ENCODE measurements around the gene KRT33B. TPM values are rescaled to one million over a fixed set of nuclear protein-coding genes. Genes with fewer than 3 reads are reported as not detected.
"Not testable (repeated sequence)": the region's sequence is repeated elsewhere in the genome, so short reads cannot be mapped to it uniquely, and the experiment has no call there.

KRT33B gene
- total RNA-seq, 4 donors from 2014 or later: not detected

DNA sequence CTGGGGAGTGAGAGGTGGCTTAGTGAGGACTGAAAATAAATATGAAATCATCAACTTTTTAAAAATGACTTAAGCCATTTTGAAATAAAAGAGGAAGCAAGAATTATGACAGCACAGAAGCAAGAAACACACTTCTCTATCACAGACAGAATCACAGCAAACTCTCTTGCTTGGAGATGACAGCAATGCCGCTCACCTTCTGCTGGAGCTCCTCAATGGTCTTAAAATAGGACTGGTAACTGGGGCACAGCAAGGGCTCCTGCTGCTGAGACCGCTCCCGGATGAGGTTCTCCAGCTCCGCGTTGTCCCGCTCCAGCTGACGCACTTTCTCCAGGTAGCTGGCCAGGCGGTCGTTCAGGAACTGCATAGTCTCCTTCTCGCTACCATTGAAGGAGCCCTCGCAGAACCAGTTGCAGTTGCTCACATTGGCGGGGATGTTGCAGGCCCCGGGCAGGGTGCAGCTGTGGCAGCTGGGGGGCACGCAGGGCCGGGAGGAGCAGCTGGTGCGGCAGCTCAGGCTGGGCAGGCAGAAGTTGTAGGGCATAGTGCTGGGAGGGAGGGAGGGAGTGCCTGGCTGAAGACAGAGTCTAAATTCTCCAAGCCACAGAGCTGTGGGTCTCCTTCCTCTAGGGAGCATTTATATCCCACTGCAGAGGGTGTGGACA lies 27.5 kb upstream of the KRT33B start, which contains the start of gene KRT31:
TSS of gene KRT31 (minus strand) at position 613 of the 665 bp plus-strand sequence. CDS start at position 544, 69 bp downstream.
- Histone ChIP-seq H3K4me3 (no peak within 1 kb of the TSS), H3K4me1 (no peaks in the 10 kb centered on the region), H3K27ac (no peak within 1 kb of the TSS), H3K27me3 (no peaks in the 10 kb centered on the region), H3K9me3 (no peaks in the 10 kb centered on the region), H3K36me3 (no peaks in the 10 kb centered on the region)
- TF ChIP-seq, protein P1, sequence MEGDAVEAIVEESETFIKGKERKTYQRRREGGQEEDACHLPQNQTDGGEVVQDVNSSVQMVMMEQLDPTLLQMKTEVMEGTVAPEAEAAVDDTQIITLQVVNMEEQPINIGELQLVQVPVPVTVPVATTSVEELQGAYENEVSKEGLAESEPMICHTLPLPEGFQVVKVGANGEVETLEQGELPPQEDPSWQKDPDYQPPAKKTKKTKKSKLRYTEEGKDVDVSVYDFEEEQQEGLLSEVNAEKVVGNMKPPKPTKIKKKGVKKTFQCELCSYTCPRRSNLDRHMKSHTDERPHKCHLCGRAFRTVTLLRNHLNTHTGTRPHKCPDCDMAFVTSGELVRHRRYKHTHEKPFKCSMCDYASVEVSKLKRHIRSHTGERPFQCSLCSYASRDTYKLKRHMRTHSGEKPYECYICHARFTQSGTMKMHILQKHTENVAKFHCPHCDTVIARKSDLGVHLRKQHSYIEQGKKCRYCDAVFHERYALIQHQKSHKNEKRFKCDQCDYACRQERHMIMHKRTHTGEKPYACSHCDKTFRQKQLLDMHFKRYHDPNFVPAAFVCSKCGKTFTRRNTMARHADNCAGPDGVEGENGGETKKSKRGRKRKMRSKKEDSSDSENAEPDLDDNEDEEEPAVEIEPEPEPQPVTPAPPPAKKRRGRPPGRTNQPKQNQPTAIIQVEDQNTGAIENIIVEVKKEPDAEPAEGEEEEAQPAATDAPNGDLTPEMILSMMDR (IDR thresholded peaks at IDR 0.05): no peak
- no peak for TF ChIP-seq POLR2A (IDR thresholded peaks at IDR 0.05)
- DNase-seq: no peak
- intact Hi-C loops (cut with DNase I; ENCODE audit: low total_unique reads): no loop called here

DNA sequence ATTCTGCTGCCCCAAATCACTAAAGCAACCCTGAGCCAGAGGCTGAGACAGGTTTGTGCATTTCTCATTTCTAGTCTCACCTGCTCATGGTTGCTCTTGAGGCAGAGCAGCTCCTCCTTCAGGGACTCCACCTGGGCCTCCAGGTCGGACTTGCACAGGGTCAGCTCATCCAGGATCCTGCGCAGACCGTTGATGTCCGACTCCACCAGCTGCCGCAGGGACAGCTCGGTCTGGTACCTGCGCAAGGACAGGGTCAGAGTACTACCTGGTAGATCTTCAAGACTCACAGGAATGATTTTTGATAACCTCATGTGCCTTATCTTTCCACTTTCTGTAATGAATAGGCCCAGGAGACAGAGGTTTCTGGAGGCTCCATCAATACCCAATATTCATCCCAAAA lies 26.7 kb upstream of the KRT33B start:
- no peak overlapping the region for H3K27ac ChIP-seq
- TF ChIP-seq POLR2A (IDR thresholded peaks at IDR 0.05): no peak
- TF ChIP-seq, protein P1 (IDR thresholded peaks at IDR 0.05): no peak
- H3K4me1 ChIP-seq: no peaks in the 10 kb centered on the region
- H3K4me3 ChIP-seq: no peak overlapping the region
- intact Hi-C loops (cut with DNase I; ENCODE audit: low total_unique reads): no loop called here
- no peaks in the 10 kb centered on the region for H3K9me3 ChIP-seq
- H3K36me3 ChIP-seq: no peaks in the 10 kb centered on the region
- no peak for DNase-seq
- H3K27me3 ChIP-seq: no peaks in the 10 kb centered on the region

DNA sequence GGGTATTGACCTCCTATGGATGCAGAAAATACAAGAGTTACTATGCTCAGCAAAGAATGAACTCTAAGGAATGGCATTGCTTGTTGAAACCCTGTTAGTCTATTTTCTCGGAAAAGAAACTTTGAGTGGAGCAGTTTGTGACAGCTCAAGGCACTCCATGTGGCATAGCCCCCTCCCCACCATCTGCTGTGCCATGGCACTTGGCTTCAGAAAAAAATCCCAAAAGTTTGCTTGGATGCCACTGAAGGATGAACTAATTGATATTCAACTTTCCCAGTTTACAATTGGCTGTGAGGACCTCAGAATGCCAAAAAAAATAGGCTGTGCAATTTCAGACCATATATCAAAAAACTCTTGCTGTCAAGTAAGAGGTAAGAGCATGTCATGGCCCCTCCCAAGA lies 26.0 kb upstream of the KRT33B start:
- Histone ChIP-seq H3K9me3 (no peaks in the 10 kb centered on the region), H3K36me3 (no peaks in the 10 kb centered on the region), H3K27ac (no peak overlapping the region), H3K4me3 (no peak overlapping the region), H3K4me1 (no peaks in the 10 kb centered on the region), H3K27me3 (no peaks in the 10 kb centered on the region)
- intact Hi-C loops (cut with DNase I; ENCODE audit: low total_unique reads): no loop called here
- TF ChIP-seq, protein P1 (IDR thresholded peaks at IDR 0.05): no peak
- no peak for TF ChIP-seq POLR2A (IDR thresholded peaks at IDR 0.05)
- no peak for DNase-seq

- DNase-seq; intact Hi-C loops (cut with DNase I; ENCODE audit: low total_unique reads): not testable (repeated sequence)
Measured at GRCh38 chr17:41395044-41395443, 25.4 kb upstream of the KRT33B start.

GRCh38 chr17:41394254-41394996 lies 24.8 kb upstream of the KRT33B start:
- H3K36me3 ChIP-seq: no peaks in the 10 kb centered on the region
- no peaks in the 10 kb centered on the region for H3K27me3 ChIP-seq
- H3K4me3 ChIP-seq: no peak overlapping the region
- no peak for DNase-seq
- H3K4me1 ChIP-seq: no peaks in the 10 kb centered on the region
- no peaks in the 10 kb centered on the region for H3K9me3 ChIP-seq
- intact Hi-C loops (cut with DNase I; ENCODE audit: low total_unique reads): no loop called here
- no peak for TF ChIP-seq POLR2A (IDR thresholded peaks at IDR 0.05)
- TF ChIP-seq, protein P1 (IDR thresholded peaks at IDR 0.05): no peak
- no peak overlapping the region for H3K27ac ChIP-seq

More at GRCh38 chr17:41395044-41395443, 25.4 kb upstream of the KRT33B start:
- H3K27me3 ChIP-seq, H3K36me3 ChIP-seq, H3K4me3 ChIP-seq, H3K9me3 ChIP-seq, H3K27ac ChIP-seq, H3K4me1 ChIP-seq: not testable (repeated sequence)
